GM12891 (cell line): Measurements from ENCODE around the gene NLRC3.

Experiments used
- POLR2A ChIP-seq: IDR thresholded peaks from 2 replicates; pipeline ENCODE4 v1.6.1; 2011; ENCODE audit warnings: low read depth, low read length, control low read depth
- POLR2AphosphoS5 ChIP-seq: IDR thresholded peaks from 2 replicates; pipeline ENCODE4 v1.6.1; 2011; ENCODE audit warnings: low read depth, low read length, control low read depth
- SPI1 ChIP-seq: IDR thresholded peaks from 2 replicates; pipeline ENCODE4 v1.6.1; 2011; ENCODE audit warnings: low read depth, low read length, control low read depth
- TAF1 ChIP-seq: IDR thresholded peaks from 2 replicates; pipeline ENCODE4 v1.6.1; 2011; ENCODE audit warnings: low read depth, low read length, control low read depth

DNA sequence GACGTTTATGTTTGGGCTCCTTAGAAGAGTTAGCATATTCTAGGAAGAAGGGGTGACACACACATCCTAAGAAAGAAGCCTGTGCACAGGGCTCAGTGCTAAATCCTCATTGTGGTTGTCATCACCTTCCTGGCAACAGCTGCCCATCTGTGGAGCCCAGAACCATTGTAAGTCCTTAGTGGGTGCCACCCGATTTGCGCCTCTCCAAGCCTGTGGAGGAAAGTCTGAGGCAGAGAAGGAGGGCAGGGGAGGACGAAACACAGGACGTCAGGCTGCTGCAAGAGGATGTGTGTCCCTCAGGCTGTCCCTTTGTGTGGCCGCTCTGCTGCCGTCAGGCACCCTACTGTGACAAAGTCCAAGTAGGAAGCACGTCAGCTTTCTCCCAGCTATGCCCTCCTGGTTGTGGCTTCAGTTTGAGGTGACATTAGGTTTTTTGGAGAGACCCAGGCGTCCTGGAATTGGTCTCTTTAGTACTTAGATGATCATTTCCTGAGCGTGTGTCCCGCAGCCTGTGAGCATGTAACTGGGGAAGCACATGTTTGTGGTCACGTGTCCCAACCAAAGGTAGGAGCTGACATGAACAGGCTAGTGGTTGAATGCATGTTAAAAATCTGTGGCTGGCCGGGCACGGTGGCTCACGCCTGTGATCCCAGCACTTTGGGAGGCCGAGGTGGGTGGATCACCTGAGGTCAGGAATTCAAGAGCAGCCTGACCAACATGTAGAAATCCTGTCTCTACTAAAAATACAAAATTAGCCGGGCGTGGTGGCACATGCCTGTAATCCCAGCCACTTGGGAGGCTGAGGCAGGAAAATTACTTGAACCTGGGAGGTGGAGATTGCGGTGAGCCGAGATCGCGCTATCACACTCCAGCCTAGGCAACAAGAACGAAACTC lies 65.7 kb downstream of the NLRC3 start:
- TF ChIP-seq POLR2A = no peak
- TF ChIP-seq POLR2AphosphoS5 = no peak
- TF ChIP-seq SPI1 = no peak
- TF ChIP-seq TAF1 = no peak
